PC-9 (cell line): ENCODE results near the gene POT1. TPM values are rescaled to one million over a fixed set of nuclear protein-coding genes. Genes with fewer than 3 reads are reported as not detected.

ENCODE experiments used
- BruUV-seq: library from RNA; stranded (reverse); fragments of 400-500 nt; replicated peaks from 2 replicates; lab custom pipeline; 2021; lab: Mats Ljungman, UMichigan
- CTCF ChIA-PET: fragments of 300-600 bp; sonication (Branson Sonifier 250); formaldehyde crosslinking; loops from one replicate; lab custom pipeline; 2022; ENCODE audit warnings: antibody characterized with exemption; lab: Charles Lee
- POLR2A ChIA-PET: fragments of 300-600 bp; sonication (Branson Sonifier 250); formaldehyde crosslinking; loops from one replicate; lab custom pipeline; 2022; ENCODE audit warnings: antibody characterized with exemption; ENCODE audit not compliant: unreplicated experiment; lab: Charles Lee
- DNase-seq, 2 experiments: peaks; one replicate each; pipeline versions ENCODE4 v3.0.0 to v3.0.0-alpha.2; 2015 to 2022; ENCODE audit warnings: mixed read lengths in 1 of 2
- H2AFZ ChIP-seq: fragments of 200-600 bp; sonication (generic); 2 replicates; pipeline ENCODE4 v1.8.1; 2017; ENCODE audit warnings: antibody characterized with exemption
- H3F3A ChIP-seq: fragments of 200-600 bp; sonication (generic); 2 replicates; pipeline ENCODE4 v1.8.1; 2017; ENCODE audit warnings: antibody characterized with exemption, mild to moderate bottlenecking, low read depth; ENCODE audit not compliant: insufficient read depth
- H3K27ac ChIP-seq: fragments of 200-600 bp; sonication (generic); 2 replicates; pipeline ENCODE4 v1.6.1; 2016; ENCODE audit warnings: mixed run types
- H3K27me3 ChIP-seq: fragments of 200-600 bp; sonication (generic); 2 replicates; pipeline ENCODE4 v1.6.1; 2016; ENCODE audit warnings: low read depth, mixed run types; ENCODE audit not compliant: insufficient read depth
- H3K36me3 ChIP-seq: fragments of 200-600 bp; sonication (generic); 2 replicates; pipeline ENCODE4 v1.6.1; 2016; ENCODE audit warnings: low read depth, mixed run types
- H3K4me1 ChIP-seq: fragments of 200-600 bp; sonication (generic); replicated peaks from 2 replicates; pipeline ENCODE4 v1.6.1; 2016; ENCODE audit warnings: mixed run types; ENCODE audit not compliant: insufficient read depth
- H3K4me2 ChIP-seq: fragments of 200-600 bp; sonication (generic); 2 replicates; pipeline ENCODE4 v1.6.1; 2017; ENCODE audit warnings: mixed run types
- H3K4me3 ChIP-seq: fragments of 200-600 bp; sonication (generic); 2 replicates; pipeline ENCODE4 v1.6.1; 2016; ENCODE audit warnings: mixed run types
- H3K79me2 ChIP-seq: fragments of 200-600 bp; sonication (generic); 2 replicates; pipeline ENCODE4 v1.6.1; 2017; ENCODE audit warnings: low read depth, mixed run types
- H3K9me2 ChIP-seq: fragments of 200-600 bp; sonication (generic); 2 replicates; pipeline ENCODE4 v1.8.1; 2017; ENCODE audit warnings: mild to moderate bottlenecking; ENCODE audit not compliant: insufficient read depth
- H3K9me3 ChIP-seq: fragments of 200-600 bp; sonication (generic); 2 replicates; pipeline ENCODE4 v1.8.1; 2016; ENCODE audit warnings: low read depth; ENCODE audit not compliant: insufficient read depth
- H4K20me1 ChIP-seq: fragments of 200-600 bp; sonication (generic); 2 replicates; pipeline ENCODE4 v1.8.1; 2017; ENCODE audit not compliant: insufficient read depth
- EZH2 ChIP-seq: fragments of 200-600 bp; sonication (generic); IDR thresholded peaks from 2 replicates; pipeline ENCODE4 v1.8.0; 2017; ENCODE audit warnings: antibody characterized with exemption, low read depth
- intact Hi-C: fragments of 100-400 bp; cut with micrococcal nuclease; formaldehyde crosslinking; loops from one replicate; pipeline ENCODE4 v1.10.0; 2022; ENCODE audit not compliant: unreplicated experiment
- total RNA-seq: library from RNA; stranded (reverse); gene quantifications from 2 replicates; pipeline ENCODE4 v1.2.3, GENCODE V29; 2021
- TF ChIP-seq, protein P1 (sequence below): fragments of 200-600 bp; sonication (generic); conservative IDR thresholded peaks from 2 replicates; pipeline ENCODE4 v1.6.1; 2017; ENCODE audit warnings: mixed run types, antibody characterized with exemption, mild to moderate bottlenecking, moderate library complexity

Gene POT1
- total RNA-seq, 1 experiment from 2014 or later = 46.9 TPM

GRCh38 chr7:124776153-124776552 lies 153.5 kb downstream of the POT1 start:
- no peak for DNase-seq
- no peak overlapping the region for H3K27ac ChIP-seq
- H3K79me2 ChIP-seq = no peaks in the 10 kb centered on the region
- H3K9me3 ChIP-seq = no peaks in the 10 kb centered on the region; the same call in 1 of the 2 replicates
- no peak overlapping the region for H3K4me2 ChIP-seq
- H3K4me1 ChIP-seq = no peaks in the 10 kb centered on the region
- no peak overlapping the region for H3K4me3 ChIP-seq
- no TSS peak for BruUV-seq
- no peaks in the 10 kb centered on the region for H3K36me3 ChIP-seq
- no peaks in the 10 kb centered on the region for H3F3A ChIP-seq
- no peaks in the 10 kb centered on the region for H4K20me1 ChIP-seq
- H2AFZ ChIP-seq = no peak overlapping the region
- H3K9me2 ChIP-seq = no peaks in the 10 kb centered on the region
- H3K27me3 ChIP-seq = no peaks in the 10 kb centered on the region
- ChIA-PET CTCF (no interaction called here), POLR2A (no interaction called here)
- TF ChIP-seq, protein P1, sequence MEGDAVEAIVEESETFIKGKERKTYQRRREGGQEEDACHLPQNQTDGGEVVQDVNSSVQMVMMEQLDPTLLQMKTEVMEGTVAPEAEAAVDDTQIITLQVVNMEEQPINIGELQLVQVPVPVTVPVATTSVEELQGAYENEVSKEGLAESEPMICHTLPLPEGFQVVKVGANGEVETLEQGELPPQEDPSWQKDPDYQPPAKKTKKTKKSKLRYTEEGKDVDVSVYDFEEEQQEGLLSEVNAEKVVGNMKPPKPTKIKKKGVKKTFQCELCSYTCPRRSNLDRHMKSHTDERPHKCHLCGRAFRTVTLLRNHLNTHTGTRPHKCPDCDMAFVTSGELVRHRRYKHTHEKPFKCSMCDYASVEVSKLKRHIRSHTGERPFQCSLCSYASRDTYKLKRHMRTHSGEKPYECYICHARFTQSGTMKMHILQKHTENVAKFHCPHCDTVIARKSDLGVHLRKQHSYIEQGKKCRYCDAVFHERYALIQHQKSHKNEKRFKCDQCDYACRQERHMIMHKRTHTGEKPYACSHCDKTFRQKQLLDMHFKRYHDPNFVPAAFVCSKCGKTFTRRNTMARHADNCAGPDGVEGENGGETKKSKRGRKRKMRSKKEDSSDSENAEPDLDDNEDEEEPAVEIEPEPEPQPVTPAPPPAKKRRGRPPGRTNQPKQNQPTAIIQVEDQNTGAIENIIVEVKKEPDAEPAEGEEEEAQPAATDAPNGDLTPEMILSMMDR = no peak
- TF ChIP-seq EZH2 = no peak
- intact Hi-C loops = no loop called here

GRCh38 chr7:124775422-124775821 lies 154.2 kb downstream of the POT1 start:
- no peaks in the 10 kb centered on the region for H3K79me2 ChIP-seq
- H3K9me2 ChIP-seq = no peaks in the 10 kb centered on the region
- no peaks in the 10 kb centered on the region for H3K4me1 ChIP-seq
- intact Hi-C loops = no loop called here
- CTCF ChIA-PET = no interaction called here
- POLR2A ChIA-PET = no interaction called here
- no peak for DNase-seq
- H3K27me3 ChIP-seq = no peaks in the 10 kb centered on the region
- H2AFZ ChIP-seq = no peak overlapping the region
- no peaks in the 10 kb centered on the region for H3K36me3 ChIP-seq
- no peaks in the 10 kb centered on the region for H3F3A ChIP-seq
- H4K20me1 ChIP-seq = no peaks in the 10 kb centered on the region
- H3K4me3 ChIP-seq = no peak overlapping the region
- TF ChIP-seq, protein P1 = no peak
- TF ChIP-seq EZH2 = no peak
- no peaks in the 10 kb centered on the region; the same call in 1 of the 2 replicates for H3K9me3 ChIP-seq
- no peak overlapping the region for H3K27ac ChIP-seq
- no TSS peak for BruUV-seq
- H3K4me2 ChIP-seq = no peak overlapping the region

GRCh38 chr7:124773938-124774337 lies 155.7 kb downstream of the POT1 start:
- no peaks in the 10 kb centered on the region for H3K9me2 ChIP-seq
- ChIA-PET POLR2A (no interaction called here), CTCF (no interaction called here)
- no peak overlapping the region for H3K4me3 ChIP-seq
- no peak for DNase-seq
- intact Hi-C loops = no loop called here
- BruUV-seq = no TSS peak
- no peaks in the 10 kb centered on the region for H3K36me3 ChIP-seq
- H4K20me1 ChIP-seq = no peaks in the 10 kb centered on the region
- H2AFZ ChIP-seq = no peak overlapping the region
- H3F3A ChIP-seq = no peaks in the 10 kb centered on the region
- no peak overlapping the region for H3K27ac ChIP-seq
- H3K27me3 ChIP-seq = no peaks in the 10 kb centered on the region
- no peaks in the 10 kb centered on the region for H3K4me1 ChIP-seq
- TF ChIP-seq EZH2 = no peak
- TF ChIP-seq, protein P1 = no peak
- H3K9me3 ChIP-seq = no peaks in the 10 kb centered on the region; the same call in 1 of the 2 replicates
- no peaks in the 10 kb centered on the region for H3K79me2 ChIP-seq
- no peak overlapping the region for H3K4me2 ChIP-seq
